ENCODE data around the gene CREM.

DNA sequence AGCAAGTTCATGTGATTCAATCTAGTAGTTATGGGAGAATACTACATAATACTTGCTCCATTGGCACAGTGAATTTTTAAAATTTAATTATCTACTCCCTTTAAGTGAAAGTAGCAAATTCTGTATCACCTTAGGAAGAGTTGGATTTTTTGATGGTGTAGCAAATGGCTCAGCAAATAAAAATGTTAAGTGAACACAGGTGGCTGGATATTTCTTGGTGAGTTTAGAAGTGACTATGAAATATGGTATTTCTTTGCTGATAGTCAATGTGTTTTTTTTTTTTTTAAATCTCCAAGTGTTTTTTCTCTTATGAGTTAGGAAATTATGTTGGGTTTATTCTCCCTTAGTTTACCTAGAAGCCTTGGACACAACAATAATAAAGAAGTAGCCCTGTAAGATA, 67.8 kb downstream of the CREM start:
- no peak for TF ChIP-seq POLR2A (IDR thresholded peaks at IDR 0.05; ENCODE audit: extremely low read depth, insufficient read length)
- no peak for TF ChIP-seq CTCF (IDR thresholded peaks at IDR 0.05; ENCODE audit: low read depth, low read length)

Data from NB4 (cell line).